Medulla oblongata (tissue), 1 donor: ENCODE results near the gene ILDR1.

ENCODE experiments used
- DNase-seq: peaks from one replicate; pipeline ENCODE4 v3.0.0-alpha.2; 2015; ENCODE audit errors: extremely low spot score

ILDR1 gene

GRCh38 chr3:121994551-121994950 is 27.5 kb downstream of the ILDR1 start:
- DNase-seq: no peak

GRCh38 chr3:121992601-121993560 is 29.2 kb downstream of the ILDR1 start:
- no peak for DNase-seq

GRCh38 chr3:121989943-121990342 is 32.1 kb downstream of the ILDR1 start:
- peak; percentile 57 for DNase-seq

- DNase-seq: no peak
Observed at GRCh38 chr3:121988146-121988545, 33.9 kb downstream of the ILDR1 start.

GRCh38 chr3:121985846-121986245 is 36.2 kb downstream of the ILDR1 start:
- DNase-seq: no peak

GRCh38 chr3:121981473-121981872 is 40.6 kb downstream of the ILDR1 start:
- DNase-seq: no peak

- no peak for DNase-seq
Observed at GRCh38 chr3:121980450-121980796, 41.6 kb downstream of the ILDR1 start.

GRCh38 chr3:121979734-121980449 is 42.2 kb downstream of the ILDR1 start:
- no peak for DNase-seq

GRCh38 chr3:121979246-121979645 is 42.8 kb downstream of the ILDR1 start:
- DNase-seq: no peak

GRCh38 chr3:121976727-121977126 is 45.3 kb downstream of the ILDR1 start:
- no peak for DNase-seq

- DNase-seq: no peak
Observed at GRCh38 chr3:121975702-121976302, 46.2 kb downstream of the ILDR1 start.

- no peak for DNase-seq
Observed at GRCh38 chr3:121974601-121975111, 47.4 kb downstream of the ILDR1 start.

GRCh38 chr3:121970047-121970446 is 52.0 kb downstream of the ILDR1 start:
- DNase-seq: no peak

GRCh38 chr3:121969631-121970030 is 52.4 kb downstream of the ILDR1 start:
- no peak for DNase-seq

- DNase-seq: no peak
Observed at GRCh38 chr3:121963608-121964007, 58.4 kb downstream of the ILDR1 start.

GRCh38 chr3:121962443-121962842 is 59.6 kb downstream of the ILDR1 start:
- no peak for DNase-seq

GRCh38 chr3:121961283-121961682 is 60.8 kb downstream of the ILDR1 start:
- DNase-seq: no peak

GRCh38 chr3:121958801-121959200 is 63.2 kb downstream of the ILDR1 start:
- peak; percentile 9 for DNase-seq

GRCh38 chr3:121957674-121958415 is 64.2 kb downstream of the ILDR1 start:
- peak; percentile 87 for DNase-seq

- DNase-seq: no peak
Observed at GRCh38 chr3:121956363-121956762, 65.7 kb downstream of the ILDR1 start.

- no peak for DNase-seq
Observed at GRCh38 chr3:121951291-121951919, 70.6 kb downstream of the ILDR1 start.
